ENCODE data around the gene AP1AR. TPM values are rescaled to one million over a fixed set of nuclear protein-coding genes. Genes with fewer than 3 reads are reported as not detected.

Gene AP1AR
- total RNA-seq, 1 donor from 2014 or later: 24.3 TPM

GRCh38 chr4:112276113-112276512 lies 44.5 kb downstream of the AP1AR start:
- Mint-ChIP-seq H3K4me3 (no peak overlapping the region), H3K27me3 (ENCODE audit: low read depth) (no peaks in the 10 kb centered on the region), H3K27ac (ENCODE audit: unreplicated experiment) (no peak overlapping the region), H3K36me3 (ENCODE audit: low read depth) (peaks cover 18% of the 10 kb centered on the region), H3K9me3 (no peaks in the 10 kb centered on the region), H3K4me1 (no peaks in the 10 kb centered on the region)
- DNase-seq (ENCODE audit: low read depth, low spot score): no peak
- no peak for TF ChIP-seq CTCF (conservative IDR thresholded peaks at IDR 0.05)

- TF ChIP-seq CTCF (conservative IDR thresholded peaks at IDR 0.05): no peak
- no peak overlapping the region for H3K27ac Mint-ChIP-seq (ENCODE audit: unreplicated experiment)
- no peak overlapping the region for H3K4me3 Mint-ChIP-seq
- H3K9me3 Mint-ChIP-seq: no peaks in the 10 kb centered on the region
- DNase-seq (ENCODE audit: low read depth, low spot score): no peak
- no peaks in the 10 kb centered on the region for H3K4me1 Mint-ChIP-seq
- H3K36me3 Mint-ChIP-seq (ENCODE audit: low read depth): peaks cover 19% of the 10 kb centered on the region
- H3K27me3 Mint-ChIP-seq (ENCODE audit: low read depth): no peaks in the 10 kb centered on the region
These were observed 45.6 kb downstream of the AP1AR start for GRCh38 chr4:112277220-112277619.

DNA sequence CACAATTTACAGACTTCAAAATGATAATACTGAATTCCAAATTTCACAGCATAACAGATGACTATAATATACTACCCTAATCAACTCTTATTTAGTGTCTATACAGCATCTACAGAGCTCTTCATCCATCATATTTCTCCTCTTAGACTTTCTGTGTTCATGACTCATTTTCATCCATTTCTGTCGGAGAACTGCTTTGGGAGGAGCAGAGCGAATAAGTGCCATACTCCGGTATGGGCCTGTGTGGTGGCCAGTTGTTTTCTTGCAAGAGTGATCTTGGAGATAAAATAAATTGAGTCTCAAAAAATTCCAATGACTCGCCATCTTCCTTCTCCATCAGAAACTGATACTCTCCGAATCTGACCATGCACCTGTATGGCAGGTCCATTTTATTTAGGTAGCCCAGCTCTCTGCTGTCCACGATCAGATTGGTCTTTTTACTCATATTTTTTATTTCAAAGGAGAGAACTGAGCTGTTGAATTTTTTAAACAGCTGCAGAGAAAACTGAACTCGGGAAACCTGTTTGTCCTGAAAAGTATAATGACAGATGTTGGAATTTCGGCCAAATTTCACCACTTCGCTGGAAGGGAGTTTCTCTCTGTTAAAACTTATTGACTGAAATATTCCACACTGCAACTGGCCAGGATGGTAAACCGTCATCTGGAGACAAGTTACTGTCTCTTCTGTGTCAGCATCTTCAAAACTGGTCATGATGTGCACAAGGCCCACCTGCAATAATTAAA lies 46.3 kb downstream of the AP1AR start:
- Mint-ChIP-seq H3K27me3 (ENCODE audit: low read depth) (no peaks in the 10 kb centered on the region), H3K9me3 (no peaks in the 10 kb centered on the region), H3K4me1 (no peaks in the 10 kb centered on the region), H3K36me3 (ENCODE audit: low read depth) (peaks cover 15% of the 10 kb centered on the region), H3K27ac (ENCODE audit: unreplicated experiment) (no peak overlapping the region), H3K4me3 (no peak overlapping the region)
- TF ChIP-seq CTCF (conservative IDR thresholded peaks at IDR 0.05): no peak
- DNase-seq (ENCODE audit: low read depth, low spot score): no peak

- no peak for TF ChIP-seq CTCF (conservative IDR thresholded peaks at IDR 0.05)
- H3K36me3 Mint-ChIP-seq (ENCODE audit: low read depth): peaks cover 15% of the 10 kb centered on the region
- H3K4me1 Mint-ChIP-seq: peaks cover 8% of the 10 kb centered on the region
- no peak overlapping the region for H3K4me3 Mint-ChIP-seq
- DNase-seq (ENCODE audit: low read depth, low spot score): no peak
- no peaks in the 10 kb centered on the region for H3K27me3 Mint-ChIP-seq (ENCODE audit: low read depth)
- no peaks in the 10 kb centered on the region for H3K9me3 Mint-ChIP-seq
- H3K27ac Mint-ChIP-seq (ENCODE audit: unreplicated experiment): no peak overlapping the region
These were observed 47.7 kb downstream of the AP1AR start for GRCh38 chr4:112279025-112279881.

- DNase-seq (ENCODE audit: low read depth, low spot score): no peak
- Mint-ChIP-seq H3K36me3 (ENCODE audit: low read depth) (peaks cover 15% of the 10 kb centered on the region), H3K27me3 (ENCODE audit: low read depth) (no peaks in the 10 kb centered on the region), H3K9me3 (no peaks in the 10 kb centered on the region), H3K27ac (ENCODE audit: unreplicated experiment) (no peak overlapping the region), H3K4me1 (peaks cover 15% of the 10 kb centered on the region), H3K4me3 (no peak overlapping the region)
- no peak for TF ChIP-seq CTCF (conservative IDR thresholded peaks at IDR 0.05)
These were observed 48.3 kb downstream of the AP1AR start for GRCh38 chr4:112279882-112280315.

Measured in neural crest cell (in vitro differentiated cells).